Small intestine (tissue), 7 donors: ENCODE results near the gene GPA33. TPM values are rescaled to one million over a fixed set of nuclear protein-coding genes. Genes with fewer than 3 reads are reported as not detected.
A peak's percentile ranks its signal among the peaks of the same experiment; 100 is the strongest.
"Not testable (repeated sequence)": the region's sequence is repeated elsewhere in the genome, so short reads cannot be mapped to it uniquely, and the experiment has no call there.

Experiments
- DNase-seq, 2 donors: peaks; one replicate each; pipeline versions ENCODE4 v3.0.0 to v3.0.0-alpha.2; 2013
- FAIRE-seq: peaks from 2 replicates; lab custom pipeline; 2012; peaks lifted over from hg19 to GRCh38; lab: Jason Lieb, UNC
- H3K27ac ChIP-seq, 3 donors: one replicate each; pipeline ENCODE4 v1.5.1; 2013; ENCODE audit warnings: low read length in 2 of 3, mild to moderate bottlenecking in 2 of 3, control low read depth in 1 of 3, inconsistent platforms in 1 of 3, low read depth in 1 of 3, moderate library complexity in 1 of 3
- H3K27me3 ChIP-seq, 3 donors: one replicate each; pipeline ENCODE4 v1.6.1; 2013; ENCODE audit warnings: low read length in 3 of 3, inconsistent platforms in 1 of 3; ENCODE audit not compliant: control insufficient read depth in 3 of 3, insufficient read depth in 3 of 3
- H3K36me3 ChIP-seq, 3 donors: one replicate each; pipeline ENCODE4 v1.6.1; 2013; ENCODE audit warnings: low read length in 3 of 3, inconsistent platforms in 1 of 3, low read depth in 1 of 3, mild to moderate bottlenecking in 1 of 3, moderate library complexity in 1 of 3; ENCODE audit not compliant: control insufficient read depth in 3 of 3, insufficient read depth in 2 of 3
- H3K4me1 ChIP-seq, 3 donors: one replicate each; pipeline ENCODE4 v1.6.1; 2013; ENCODE audit warnings: low read length in 2 of 3, inconsistent platforms in 1 of 3, low read depth in 1 of 3, mild to moderate bottlenecking in 1 of 3, moderate library complexity in 1 of 3; ENCODE audit not compliant: control insufficient read depth in 3 of 3, insufficient read depth in 2 of 3
- H3K4me3 ChIP-seq, 3 donors: one replicate each; pipeline ENCODE4 v1.5.1; 2013; ENCODE audit warnings: low read length in 3 of 3, control low read depth in 1 of 3, inconsistent platforms in 1 of 3, low read depth in 1 of 3, mild to moderate bottlenecking in 1 of 3, moderate library complexity in 1 of 3
- H3K9me3 ChIP-seq, 2 donors: one replicate each; pipeline ENCODE4 v1.6.1; 2013; ENCODE audit warnings: low read depth in 1 of 2, low read length in 1 of 2; ENCODE audit not compliant: control insufficient read depth in 2 of 2, insufficient read depth in 1 of 2
- WGBS, 3 donors: extraction: QIAGEN DNeasy Blood & Tissue Kit; methylation state at CpG; one replicate each; pipeline ENCODE4 v1.1.7; 2013; 5-methylcytosine and 5-hydroxymethylcytosine counted together
- polyA plus RNA-seq, 4 donors: library from polyadenylated mRNA; stranded (reverse) in 3 of 4; unstranded in 1 of 4; fragments of 200-250 nt in 3 of 4; fragments of 120-200 nt in 1 of 4; gene quantifications; one replicate each; pipeline versions ENCODE4 v1.2.1 to v1.2.3, GENCODE V29; 2013
- donor health status: healthy with polysubstance abuse.
- donor health status: control.
- donor health status: control.
- donor health status: Bipolar disorder and iron deficiency.
- donor health status: healthy.

GPA33 gene
- polyA plus RNA-seq, 4 donors: 30.9 to 114 (median 92.9) TPM

- peaks cover 0 to 4% (median 0%) of the 10 kb centered on the region in 3 donors for H3K4me1 ChIP-seq
- H3K36me3 ChIP-seq: peaks cover 0 to 50% (median 15%) of the 10 kb centered on the region in 3 donors
- FAIRE-seq (no peak), DNase-seq (peak in 1 of 2 donors; percentile 16)
- WGBS, 3 donors: 68 to 75% (median 71%) methylated on average over 10 of the region's 10 CpGs
- H3K27ac ChIP-seq: no peak overlapping the region
- H3K4me3 ChIP-seq: no peak overlapping the region
- H3K9me3 ChIP-seq: no peaks in the 10 kb centered on the region
- no peaks in the 10 kb centered on the region for H3K27me3 ChIP-seq
Measured at GRCh38 chr1:167056529-167057231, 33.5 kb downstream of the GPA33 start.

DNA sequence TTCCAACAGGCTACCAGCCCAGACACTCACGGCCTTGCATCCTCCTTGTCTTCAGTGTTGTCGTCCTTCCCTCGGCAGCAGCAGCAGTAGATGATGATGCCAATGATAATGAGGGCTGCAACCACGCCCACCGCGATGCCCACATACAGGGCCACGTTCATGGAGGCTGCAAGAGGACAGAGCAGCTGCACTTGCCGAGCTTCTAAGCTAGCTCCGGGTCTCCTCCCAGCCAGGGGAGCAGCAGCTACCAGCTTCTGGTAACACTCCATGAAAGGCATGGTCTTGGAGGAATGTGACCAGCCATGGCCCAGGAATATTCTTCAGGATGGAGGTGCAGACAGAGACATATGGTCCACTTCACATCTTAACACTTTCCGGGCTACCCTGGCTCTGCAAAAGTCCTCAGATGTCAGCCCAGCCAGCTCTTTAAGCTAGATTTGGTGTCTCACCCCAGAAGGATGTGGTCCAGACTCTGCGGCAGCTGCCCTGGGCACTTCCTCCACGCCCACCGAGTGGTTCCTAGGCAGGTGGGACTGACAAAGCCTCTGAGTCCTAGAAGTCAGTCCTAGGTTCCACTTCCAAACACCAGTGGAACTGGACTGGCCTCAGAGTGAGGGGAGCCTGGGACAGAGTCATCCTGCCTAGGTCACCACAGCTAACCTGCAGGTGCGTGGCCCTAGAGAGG lies 35.1 kb downstream of the GPA33 start:
- no peak overlapping the region for H3K4me3 ChIP-seq
- no peak for FAIRE-seq
- no peak for DNase-seq
- peaks cover 0 to 54% (median 15%) of the 10 kb centered on the region in 3 donors for H3K36me3 ChIP-seq
- WGBS, 3 donors: 74 to 84% (median 80%) methylated on average over 14 of the region's 14 CpGs
- no peaks in the 10 kb centered on the region for H3K27me3 ChIP-seq
- peaks cover 0 to 4% (median 0%) of the 10 kb centered on the region in 3 donors for H3K4me1 ChIP-seq
- no peaks in the 10 kb centered on the region for H3K9me3 ChIP-seq
- H3K27ac ChIP-seq: no peak overlapping the region

GRCh38 chr1:167054531-167054930 lies 35.6 kb downstream of the GPA33 start:
- Histone ChIP-seq H3K9me3 (no peaks in the 10 kb centered on the region), H3K4me1 (peaks cover 0 to 4% (median 0%) of the 10 kb centered on the region in 3 donors), H3K27ac (no peak overlapping the region), H3K27me3 (no peaks in the 10 kb centered on the region), H3K36me3 (peaks cover 0 to 54% (median 17%) of the 10 kb centered on the region in 3 donors), H3K4me3 (no peak overlapping the region)
- 72 to 94% (median 75%) methylated on average over 3 of the region's 3 CpGs for WGBS, 3 donors
- FAIRE-seq: no peak
- no peak for DNase-seq

- Histone ChIP-seq H3K27me3 (no peaks in the 10 kb centered on the region), H3K9me3 (no peaks in the 10 kb centered on the region), H3K27ac (no peak overlapping the region), H3K36me3 (peaks cover 0 to 51% (median 17%) of the 10 kb centered on the region in 3 donors), H3K4me1 (no peaks in the 10 kb centered on the region), H3K4me3 (no peak overlapping the region)
- 80 to 95% (median 89%) methylated on average over 8 of the region's 8 CpGs for WGBS, 3 donors
- DNase-seq (no peak), FAIRE-seq (no peak)
Measured at GRCh38 chr1:167052389-167052788, 37.8 kb downstream of the GPA33 start.

GRCh38 chr1:167051907-167052306 lies 38.3 kb downstream of the GPA33 start:
- 93 to 97% (median 96%) methylated on average over 5 of the region's 5 CpGs for WGBS, 3 donors
- Histone ChIP-seq H3K4me1 (no peaks in the 10 kb centered on the region), H3K9me3 (no peaks in the 10 kb centered on the region), H3K4me3 (no peak overlapping the region), H3K36me3 (peaks cover 0 to 51% (median 15%) of the 10 kb centered on the region in 3 donors), H3K27ac (no peak overlapping the region), H3K27me3 (no peaks in the 10 kb centered on the region)
- FAIRE-seq (no peak), DNase-seq (no peak)

DNA sequence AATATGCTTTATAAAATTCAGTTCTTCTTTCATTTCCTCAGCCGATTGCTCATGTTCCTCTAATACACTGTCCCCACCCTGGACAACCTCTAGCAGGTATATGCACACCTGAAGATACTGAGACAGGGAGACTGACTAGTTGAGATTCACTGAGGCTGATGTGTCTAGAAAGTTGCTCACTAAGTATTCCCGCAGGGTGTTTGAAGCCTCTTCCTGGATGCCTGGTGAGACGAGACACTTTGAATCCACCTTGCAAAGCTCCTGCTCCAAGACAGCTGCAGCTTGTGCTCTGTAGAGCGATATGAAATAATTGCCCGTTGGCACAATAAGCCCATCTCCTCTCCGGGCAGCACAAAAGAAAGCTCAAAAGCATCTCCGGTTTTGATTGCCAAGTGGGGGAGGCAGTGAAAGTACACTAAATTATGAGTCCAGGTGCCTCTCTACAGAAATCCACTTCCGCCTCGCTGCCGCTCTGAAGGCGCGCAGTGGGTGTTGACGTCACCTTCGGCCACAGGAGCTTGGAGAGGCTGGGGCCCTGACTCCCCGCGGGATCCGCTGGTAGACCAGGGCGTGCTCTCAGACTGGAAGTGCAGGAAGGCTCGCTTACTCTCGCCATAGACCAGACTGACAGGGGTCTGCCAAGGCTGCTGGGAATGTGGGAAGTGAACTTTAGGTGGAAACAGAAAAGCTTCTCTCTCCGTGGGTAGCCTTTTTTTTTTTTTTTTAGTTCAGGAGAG lies 46.3 kb downstream of the GPA33 start:
- WGBS, 3 donors: 14 to 22% (median 19%) methylated on average over 21 of the region's 21 CpGs
- peak overlapping the region in 2 of 3 donors; percentile 30 to 43 for H3K4me3 ChIP-seq
- H3K27me3 ChIP-seq: peaks cover 0 to 5% (median 0%) of the 10 kb centered on the region in 3 donors
- no peak for FAIRE-seq
- H3K36me3 ChIP-seq: peaks cover 0 to 3% (median 0%) of the 10 kb centered on the region in 3 donors
- peak; percentile 88 to 91 for DNase-seq
- H3K4me1 ChIP-seq: no peaks in the 10 kb centered on the region
- H3K27ac ChIP-seq: peak overlapping the region in 2 of 3 donors; percentile 28 to 53
- no peaks in the 10 kb centered on the region for H3K9me3 ChIP-seq

- H3K9me3 ChIP-seq: no peaks in the 10 kb centered on the region
- H3K27ac ChIP-seq: no peak overlapping the region
- H3K36me3 ChIP-seq: no peaks in the 10 kb centered on the region
- FAIRE-seq (no peak), DNase-seq (no peak)
- H3K4me3 ChIP-seq: no peak overlapping the region
- H3K27me3 ChIP-seq: peaks cover 0 to 3% (median 0%) of the 10 kb centered on the region in 3 donors
- 50 to 63% (median 63%) methylated on average over 2 of the region's 2 CpGs for WGBS, 3 donors
- no peaks in the 10 kb centered on the region for H3K4me1 ChIP-seq
Measured at GRCh38 chr1:167033646-167034045, 56.5 kb downstream of the GPA33 start.

DNA sequence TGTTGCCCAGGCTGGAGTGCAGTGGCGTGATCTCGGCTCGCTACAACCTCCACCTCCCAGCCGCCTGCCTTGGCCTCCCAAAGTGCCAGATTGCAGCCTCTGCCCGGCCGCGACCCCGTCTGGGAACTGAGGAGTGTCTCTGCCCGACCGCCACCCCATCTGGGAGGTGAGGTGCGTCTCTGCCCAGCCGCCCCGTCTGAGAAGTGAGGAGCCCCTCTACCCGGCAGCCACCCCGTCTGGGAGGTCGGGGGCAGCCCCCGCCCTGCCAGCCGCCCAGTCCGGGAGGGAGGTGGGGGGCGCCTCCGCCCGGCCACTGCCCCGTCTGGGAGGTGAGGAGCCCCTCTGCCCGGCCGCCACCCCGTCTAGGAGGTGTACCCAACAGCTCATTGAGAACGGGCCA lies 60.6 kb downstream of the GPA33 start:
- not testable (repeated sequence) for DNase-seq
- WGBS, 3 donors: 90 to 96% (median 95%) methylated on average over 21 to 27 of the region's 27 CpGs

More for the DNA sequence above, 60.6 kb downstream of the GPA33 start:
- not testable (repeated sequence) for H3K27ac ChIP-seq, H3K9me3 ChIP-seq, H3K27me3 ChIP-seq, FAIRE-seq, H3K4me3 ChIP-seq, H3K4me1 ChIP-seq, H3K36me3 ChIP-seq
